ENCODE data around the gene VAX1. TPM values are rescaled to one million over a fixed set of nuclear protein-coding genes. Genes with fewer than 3 reads are reported as not detected.
"Not testable (repeated sequence)": the region's sequence is repeated elsewhere in the genome, so short reads cannot be mapped to it uniquely, and the experiment has no call there.

The VAX1 gene
- total RNA-seq, 4 donors from 2014 or later, result not detected

DNA sequence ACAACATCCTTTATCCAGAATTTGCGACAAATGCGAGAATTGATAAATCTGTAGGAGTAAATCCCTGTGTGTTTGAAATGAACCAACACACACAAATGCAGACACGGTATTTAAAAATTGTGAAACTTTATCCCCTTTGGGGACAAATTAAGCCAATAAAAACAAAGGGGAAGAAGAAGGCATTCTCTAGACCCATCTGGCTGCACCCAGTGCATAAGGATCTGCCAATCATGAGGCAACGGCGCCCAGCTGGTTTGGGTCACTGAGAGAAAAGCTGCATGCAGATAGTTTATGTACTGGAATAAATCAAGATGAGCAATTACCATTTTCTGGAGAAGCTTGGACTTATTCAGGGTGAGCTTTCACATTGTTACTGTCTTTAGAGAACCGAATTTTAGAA lies 45.7 kb downstream of the VAX1 start:
- H3K27ac ChIP-seq, result no peak overlapping the region
- WGBS, result 74% methylated on average over 6 of the region's 6 CpGs

DNA sequence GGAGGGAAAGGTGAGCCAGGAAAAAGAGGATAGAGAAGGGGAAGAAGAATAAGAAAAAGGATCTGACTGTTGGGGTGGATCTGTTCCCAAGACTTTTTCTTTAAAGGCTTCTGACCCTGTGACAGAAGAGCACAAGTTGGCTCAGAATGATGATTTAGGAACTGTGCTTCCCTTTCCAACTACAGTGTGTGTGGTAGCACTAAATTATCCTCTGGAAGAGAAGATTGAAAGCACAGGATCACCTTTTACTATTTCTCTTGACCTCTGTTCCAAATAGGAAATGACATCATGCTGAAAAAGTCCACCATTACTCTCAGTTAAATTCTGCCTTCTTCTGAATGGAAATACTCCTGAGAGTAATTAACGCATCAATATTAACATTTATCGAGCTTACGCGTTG lies 47.2 kb downstream of the VAX1 start:
- Histone ChIP-seq H3K27ac (no peak overlapping the region), H3K9me3 (no peaks in the 10 kb centered on the region)
- 94% methylated on average over 4 of the region's 4 CpGs for WGBS

More for the DNA sequence above, 45.7 kb downstream of the VAX1 start:
- H3K36me3 ChIP-seq, result no peaks in the 10 kb centered on the region
- H3K4me1 ChIP-seq, result no peaks in the 10 kb centered on the region
- DNase-seq (ENCODE audit: low spot score in 2 of 2), result no peak
- no peaks in the 10 kb centered on the region for H3K9me3 ChIP-seq
- no peak for TF ChIP-seq CTCF (IDR thresholded peaks at IDR 0.05)
- no peak overlapping the region for H3K4me3 ChIP-seq
- H3K27me3 ChIP-seq, result peaks cover 6% of the 10 kb centered on the region

DNA sequence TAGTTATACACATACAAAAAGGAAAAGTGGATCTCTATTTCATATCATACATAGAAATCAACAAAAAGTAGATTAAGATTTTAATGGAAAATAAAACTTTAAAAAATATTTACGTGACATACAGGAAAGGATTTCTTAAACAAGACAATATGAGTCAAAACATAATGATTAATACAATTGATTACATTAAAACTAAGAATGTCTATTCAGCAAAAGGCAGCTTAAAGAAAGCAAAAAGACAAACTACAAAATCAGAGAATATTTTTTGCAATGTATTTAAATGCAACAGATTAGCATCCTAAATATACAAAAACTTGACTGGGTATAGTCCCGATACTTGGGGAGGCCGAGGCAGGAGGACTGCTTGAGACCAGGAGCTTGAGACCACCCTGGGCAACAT lies 50.5 kb downstream of the VAX1 start:
- no peak for TF ChIP-seq POLR2AphosphoS5 (IDR thresholded peaks at IDR 0.05)
- TF ChIP-seq EP300 (IDR thresholded peaks at IDR 0.05), result no peak
- Histone ChIP-seq H3K27ac (no peak overlapping the region), H3K4me3 (no peak overlapping the region), H3K27me3 (peaks cover 8% of the 10 kb centered on the region), H3K4me1 (no peaks in the 10 kb centered on the region), H3K36me3 (no peaks in the 10 kb centered on the region), H3K9me3 (no peaks in the 10 kb centered on the region)
- no peak for DNase-seq (ENCODE audit: low spot score in 2 of 2)
- 90% methylated on average over 3 of the region's 3 CpGs for WGBS

More for the DNA sequence above, 47.2 kb downstream of the VAX1 start:
- Histone ChIP-seq H3K4me1 (no peaks in the 10 kb centered on the region), H3K27me3 (peaks cover 7% of the 10 kb centered on the region), H3K36me3 (no peaks in the 10 kb centered on the region), H3K4me3 (no peak overlapping the region)
- TF ChIP-seq POLR2AphosphoS5 (IDR thresholded peaks at IDR 0.05) (no peak), EP300 (IDR thresholded peaks at IDR 0.05) (no peak), POLR2A (IDR thresholded peaks at IDR 0.05) (no peak), CTCF (IDR thresholded peaks at IDR 0.05) (no peak)
- DNase-seq (ENCODE audit: low spot score in 2 of 2), result no peak

- no peaks in the 10 kb centered on the region for H3K4me1 ChIP-seq
- H3K27ac ChIP-seq, result no peak overlapping the region
- no peak for TF ChIP-seq POLR2AphosphoS5 (IDR thresholded peaks at IDR 0.05)
- TF ChIP-seq CTCF (IDR thresholded peaks at IDR 0.05), result no peak
- no peak for TF ChIP-seq POLR2A (IDR thresholded peaks at IDR 0.05)
- no peak for TF ChIP-seq EP300 (IDR thresholded peaks at IDR 0.05)
- DNase-seq (ENCODE audit: low spot score in 2 of 2), result no peak
- H3K9me3 ChIP-seq, result no peaks in the 10 kb centered on the region
- no peak overlapping the region for H3K4me3 ChIP-seq
- H3K27me3 ChIP-seq, result peaks cover 8% of the 10 kb centered on the region
- no peaks in the 10 kb centered on the region for H3K36me3 ChIP-seq
- 70% methylated on average over 3 of the region's 3 CpGs for WGBS
These were observed 51.5 kb downstream of the VAX1 start for GRCh38 chr10:117086546-117086945.

GRCh38 chr10:117084421-117085246 lies 53.4 kb downstream of the VAX1 start:
- H3K9me3 ChIP-seq; H3K4me3 ChIP-seq; H3K36me3 ChIP-seq; DNase-seq (ENCODE audit: low spot score in 2 of 2); H3K27me3 ChIP-seq; H3K4me1 ChIP-seq; H3K27ac ChIP-seq: not testable (repeated sequence)
- 76% methylated on average over 30 of the region's 31 CpGs for WGBS

Other genes with a start within 250 kb of the VAX1 start
- gene SHTN1, start 133.1 kb downstream of the VAX1 start, total RNA-seq, result 10 to 100 TPM; 20.9 to 55.5 (median 25.2) TPM
- gene KCNK18, start 59.2 kb upstream of the VAX1 start, total RNA-seq, result not detected
- 10 to 100 TPM in 1 of 4 donors, 1 to 10 TPM in 3; 2.7 to 10.5 (median 5.4) TPM for gene SLC18A2, start 102.8 kb upstream of the VAX1 start, total RNA-seq
- gene PDZD8, start 237.2 kb upstream of the VAX1 start, total RNA-seq, result 10 to 100 TPM; 23.7 to 46.2 (median 36.4) TPM

Data from suprapubic skin (tissue), 4 donors.